H1 (cell line): ENCODE measurements around the gene NAV3. TPM values are rescaled to one million over a fixed set of nuclear protein-coding genes. Genes with fewer than 3 reads are reported as not detected.

ENCODE experiments used
- CTCF ChIA-PET: fragments of 300-600 bp; sonication (Branson Sonifier 250); formaldehyde crosslinking; loops from one replicate; lab custom pipeline; 2021; ENCODE audit not compliant: partially characterized antibody; lab: Charles Lee
- POLR2A ChIA-PET: fragments of 300-600 bp; sonication (Branson Sonifier 250); formaldehyde crosslinking; loops from one replicate; lab custom pipeline; 2021; ENCODE audit warnings: inconsistent platforms; ENCODE audit not compliant: partially characterized antibody; lab: Charles Lee
- DNase-seq, 2 experiments: peaks; one replicate each; pipeline versions ENCODE4 v3.0.0 to v3.0.0-alpha.2; 2010 to 2022; ENCODE audit warnings: low spot score in 2 of 2, low read depth in 1 of 2, mixed read lengths in 1 of 2
- FAIRE-seq: peaks from 2 replicates; lab custom pipeline; 2011; peaks lifted over from hg19 to GRCh38; lab: Jason Lieb, UNC
- H2AFZ ChIP-seq: 2 replicates; pipeline ENCODE4 v1.8.1; 2012; ENCODE audit warnings: low read length, inconsistent platforms
- H2AK5ac ChIP-seq: 2 replicates; pipeline ENCODE4 v1.6.1; 2013; ENCODE audit warnings: low read depth, low read length
- H2BK120ac ChIP-seq: replicated peaks from 2 replicates; pipeline ENCODE3; 2013; ENCODE audit warnings: low read depth, low read length, inconsistent platforms
- H2BK12ac ChIP-seq: 2 replicates; pipeline ENCODE4 v1.6.1; 2013; ENCODE audit warnings: low read depth, low read length
- H2BK15ac ChIP-seq: 2 replicates; pipeline ENCODE4 v1.6.1; 2013; ENCODE audit warnings: low read length
- H2BK20ac ChIP-seq: 2 replicates; pipeline ENCODE4 v1.6.1; 2013; ENCODE audit warnings: low read length
- H2BK5ac ChIP-seq: 2 replicates; pipeline ENCODE4 v1.6.1; 2013; ENCODE audit warnings: low read depth, low read length
- H3K14ac ChIP-seq: 2 replicates; pipeline ENCODE4 v1.6.1; 2013; ENCODE audit warnings: inconsistent platforms; ENCODE audit not compliant: insufficient read length
- H3K18ac ChIP-seq: 2 replicates; pipeline ENCODE4 v1.6.1; 2013; ENCODE audit warnings: low read length; ENCODE audit errors: extremely low read depth
- H3K23ac ChIP-seq: 2 replicates; pipeline ENCODE4 v1.6.1; 2013; ENCODE audit warnings: inconsistent platforms; ENCODE audit not compliant: insufficient read length
- H3K23me2 ChIP-seq: 2 replicates; pipeline ENCODE4 v1.6.1; 2013; ENCODE audit warnings: low read depth, low read length
- H3K27ac ChIP-seq: 2 replicates; pipeline ENCODE4 v1.6.1; 2011; ENCODE audit warnings: low read depth, low read length, inconsistent platforms
- H3K27me3 ChIP-seq, 4 experiments: replicated peaks in 1 of 4; 1 replicate in 1 of 4; 2 replicates in 3 of 4; pipeline versions ENCODE4 v1.6.1 to v1.8.1; 2011 to 2013; ENCODE audit warnings: low read length in 3 of 4, mild to moderate bottlenecking in 3 of 4, inconsistent platforms in 2 of 4, mixed read lengths in 2 of 4, moderate library complexity in 1 of 4; ENCODE audit not compliant: control insufficient read depth in 3 of 4, insufficient read depth in 3 of 4; ENCODE audit errors: extremely low read depth in 1 of 4
- H3K36me3 ChIP-seq, 4 experiments: 2 replicates each; pipeline versions ENCODE4 v1.6.1 to v1.8.1; 2011 to 2013; ENCODE audit warnings: mild to moderate bottlenecking in 4 of 4, low read length in 3 of 4, moderate library complexity in 2 of 4, control low read depth in 1 of 4, inconsistent platforms in 1 of 4; ENCODE audit not compliant: insufficient read depth in 4 of 4, control insufficient read depth in 2 of 4
- H3K4ac ChIP-seq: replicated peaks from 2 replicates; pipeline ENCODE3; 2013; ENCODE audit warnings: low read length, low read depth, mixed read lengths, inconsistent platforms; ENCODE audit not compliant: insufficient read length
- H3K4me1 ChIP-seq, 4 experiments: replicated peaks in 1 of 4; 1 replicate in 1 of 4; 2 replicates in 3 of 4; pipeline versions ENCODE4 v1.6.1 to v1.8.1; 2011 to 2013; ENCODE audit warnings: low read length in 3 of 4, inconsistent platforms in 2 of 4, mixed read lengths in 1 of 4; ENCODE audit not compliant: insufficient read depth in 4 of 4, control insufficient read depth in 3 of 4
- H3K4me2 ChIP-seq, 2 experiments: 2 replicates each; pipeline versions ENCODE4 v1.6.1 to v1.8.1; 2011 to 2013; ENCODE audit warnings: low read depth in 2 of 2, low read length in 2 of 2, control low read depth in 1 of 2, inconsistent platforms in 1 of 2, mild to moderate bottlenecking in 1 of 2; ENCODE audit not compliant: insufficient read depth in 1 of 2
- H3K4me3 ChIP-seq, 4 experiments: fragments of 200-600, 300-600 bp in 1 of 4; sonication (generic), shearing (Covaris generic), sonication (Bioruptor Twin) in 1 of 4; 2 replicates each; pipeline versions ENCODE4 v1.5.1 to v1.8.1; 2011 to 2016; ENCODE audit warnings: low read length in 4 of 4, low read depth in 3 of 4, control low read depth in 2 of 4, inconsistent platforms in 2 of 4, mild to moderate bottlenecking in 2 of 4, mixed read lengths in 1 of 4, moderate library complexity in 1 of 4; ENCODE audit not compliant: insufficient read depth in 2 of 4; ENCODE audit errors: extremely low read depth in 1 of 4
- H3K56ac ChIP-seq: replicated peaks from 2 replicates; pipeline ENCODE3; 2013; ENCODE audit warnings: low read depth, mild to moderate bottlenecking, mixed read lengths, low read length, inconsistent platforms; ENCODE audit not compliant: insufficient read length
- H3K79me1 ChIP-seq: 2 replicates; pipeline ENCODE4 v1.6.1; 2013; ENCODE audit warnings: low read depth, low read length, control low read depth
- H3K79me2 ChIP-seq, 2 experiments: 2 replicates each; pipeline versions ENCODE4 v1.6.1 to v1.8.1; 2012 to 2013; ENCODE audit warnings: low read length in 2 of 2, mild to moderate bottlenecking in 2 of 2, inconsistent platforms in 1 of 2; ENCODE audit not compliant: insufficient read depth in 2 of 2, control insufficient read depth in 1 of 2
- H3K9ac ChIP-seq, 4 experiments: replicated peaks in 1 of 4; 1 replicate in 1 of 4; 2 replicates in 3 of 4; pipeline versions ENCODE4 v1.6.1 to v1.8.1; 2011 to 2013; ENCODE audit warnings: low read depth in 3 of 4, low read length in 3 of 4, control low read depth in 2 of 4, mild to moderate bottlenecking in 2 of 4, moderate library complexity in 2 of 4, inconsistent platforms in 1 of 4; ENCODE audit errors: extremely low read depth in 1 of 4
- H3K9me3 ChIP-seq, 2 experiments: 2 replicates each; pipeline versions ENCODE4 v1.6.1 to v1.8.1; 2012 to 2013; ENCODE audit warnings: mild to moderate bottlenecking in 2 of 2, moderate library complexity in 2 of 2, control low read depth in 1 of 2, inconsistent platforms in 1 of 2, low read depth in 1 of 2, low read length in 1 of 2, mixed read lengths in 1 of 2; ENCODE audit not compliant: insufficient read depth in 2 of 2
- H4K20me1 ChIP-seq, 2 experiments: replicated peaks in 1 of 2; 2 replicates each; pipeline versions ENCODE3 to v1.8.1; 2011 to 2013; ENCODE audit warnings: inconsistent platforms in 2 of 2, low read length in 2 of 2, mild to moderate bottlenecking in 1 of 2; ENCODE audit not compliant: insufficient read depth in 2 of 2, control insufficient read depth in 1 of 2
- H4K5ac ChIP-seq: 2 replicates; pipeline ENCODE4 v1.6.1; 2013; ENCODE audit warnings: low read length, low read depth, mixed read lengths, inconsistent platforms; ENCODE audit not compliant: insufficient read length
- H4K8ac ChIP-seq: 2 replicates; pipeline ENCODE4 v1.8.0; 2013; ENCODE audit warnings: mild to moderate bottlenecking, moderate library complexity, low read length, inconsistent platforms; ENCODE audit not compliant: insufficient read depth; ENCODE audit errors: extremely low read depth
- H4K91ac ChIP-seq: replicated peaks from 2 replicates; pipeline ENCODE3; 2013; ENCODE audit warnings: low read length, mixed read lengths, inconsistent platforms; ENCODE audit not compliant: insufficient read length
- EGR1 ChIP-seq: IDR thresholded peaks from 2 replicates; pipeline ENCODE4 v1.6.1; 2011; ENCODE audit warnings: low read depth, low read length, borderline replicate concordance
- FOSL1 ChIP-seq: IDR thresholded peaks from 2 replicates; pipeline ENCODE4 v1.6.1; 2011; ENCODE audit warnings: mild to moderate bottlenecking, low read depth, low read length, moderate library complexity; ENCODE audit not compliant: insufficient read depth
- GTF2F1 ChIP-seq: IDR thresholded peaks from 2 replicates; pipeline ENCODE4 v1.6.1; 2012; ENCODE audit warnings: low read depth, low read length, improper control_type of control experiment, borderline replicate concordance
- HDAC6 ChIP-seq: IDR thresholded peaks from one replicate; pipeline ENCODE4 v1.7.1; 2012; ENCODE audit warnings: low read depth, mild to moderate bottlenecking, inconsistent platforms, low read length, moderate library complexity
- POLR2AphosphoS5 ChIP-seq: IDR thresholded peaks from 2 replicates; pipeline ENCODE4 v1.6.1; 2011; ENCODE audit warnings: low read depth, low read length
- SAP30 ChIP-seq: fragments of 300-600 bp; sonication (generic); IDR thresholded peaks from 2 replicates; pipeline ENCODE4 v1.7.1; 2012; ENCODE audit warnings: low read length, moderate library complexity, mild to moderate bottlenecking, inconsistent platforms; ENCODE audit not compliant: insufficient read depth, insufficient replicate concordance
- SIRT6 ChIP-seq: IDR thresholded peaks from one replicate; pipeline ENCODE4 v1.7.1; 2012; ENCODE audit warnings: low read length, inconsistent platforms
- YY1 ChIP-seq: IDR thresholded peaks from 2 replicates; pipeline ENCODE4 v1.6.1; 2011; ENCODE audit warnings: low read depth, mild to moderate bottlenecking, low read length
- WGBS, 2 experiments: shearing (Covaris generic) in 1 of 2; methylation state at CpG; one replicate each; pipeline versions ENCODE4 v1.1.6 to v1.1.7; 2013 to 2015; ENCODE audit warnings: low lambda C conversion rate in 2 of 2, mixed read lengths in 2 of 2, inconsistent platforms in 1 of 2, low coverage in 1 of 2, missing lambda C conversion rate in 1 of 2; ENCODE audit not compliant: insufficient replicate concordance in 2 of 2, insufficient coverage in 1 of 2, insufficient read length in 1 of 2; ENCODE audit errors: extremely low coverage in 1 of 2, missing lambda C conversion rate in 1 of 2; 5-methylcytosine and 5-hydroxymethylcytosine counted together
- polyA plus RNA-seq, 7 experiments: library from polyadenylated mRNA; depleted of rRNA in 3 of 7; stranded (reverse) in 5 of 7; unstranded in 2 of 7; fragments of >200 nt in 5 of 7; fragments of 200-250 nt in 2 of 7; gene quantifications; 1 replicate in 5 of 7; 2 replicates in 1 of 7; 4 replicates in 1 of 7; pipeline versions ENCODE4 v1.2.1 to v1.2.3, GENCODE V29; 2011 to 2013; ENCODE audit warnings: missing spikeins in 2 of 7, mixed read lengths in 2 of 7
- total RNA-seq: library from RNA; stranded (reverse); fragmentation: NEBNext Ultra II Directional; extraction: Animal tissue kit (Norgen Biotek cat#: 25700); gene quantifications from 2 replicates; pipeline ENCODE4 v1.2.1, GENCODE V29; 2021

NAV3 gene
- total and polyA plus RNA-seq, 2 of the 8 experiments (the other 6 are each of a cell fraction or from before 2014, with no cell fraction given) = 0.47 to 5.0 TPM

DNA sequence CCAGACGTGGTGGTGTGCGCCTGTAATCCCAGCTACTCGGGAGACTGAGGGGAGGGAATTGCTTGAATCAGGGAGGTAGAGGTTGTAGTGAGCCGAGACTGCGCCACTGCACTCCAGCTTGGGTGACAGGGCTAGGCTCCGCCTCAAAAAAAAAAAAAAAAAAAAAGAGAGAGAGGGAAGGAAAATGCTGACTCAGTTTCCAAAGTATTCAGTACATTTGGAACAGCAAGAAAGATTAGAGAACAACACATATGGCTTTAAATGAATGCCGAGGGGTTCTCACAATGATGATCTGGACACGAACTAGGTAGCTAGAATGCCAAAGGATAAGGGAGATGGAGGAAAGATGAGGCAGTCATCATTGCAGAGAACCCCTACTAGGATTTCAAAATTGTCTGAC is 97.4 kb downstream of the NAV3 start:
- 87% methylated on average over 7 of the region's 8 CpGs; no CpG with 5 or more reads in 1 of the 2 experiments for WGBS, 2 experiments
- TF ChIP-seq YY1 (no peak), FOSL1 (no peak), SIRT6 (no peak), SAP30 (no peak), POLR2AphosphoS5 (no peak), GTF2F1 (no peak), HDAC6 (no peak), EGR1 (no peak)
- TF ChIP-seq, all 59 proteins: peak for 0
- CTCF ChIA-PET = interaction anchor here (1.1 to 4.2 kb wide), 5 partner anchors 9 to 207 kb away, joined by 4 to 29 read pairs (median 13); no protein-coding TSS in a partner anchor

More for the DNA sequence above, 97.4 kb downstream of the NAV3 start:
- DNase-seq (no peak), FAIRE-seq (no peak)
- no peak overlapping the region for H2BK12ac ChIP-seq
- H3K4ac ChIP-seq = no peak overlapping the region
- H3K79me2 ChIP-seq = no peaks in the 10 kb centered on the region
- H4K5ac ChIP-seq = no peak overlapping the region
- no peak overlapping the region for H2BK20ac ChIP-seq
- no peak overlapping the region for H3K4me2 ChIP-seq
- no peak overlapping the region for H3K23ac ChIP-seq
- H4K91ac ChIP-seq = no peak overlapping the region
- no peak overlapping the region for H3K14ac ChIP-seq
- POLR2A ChIA-PET = no interaction called here
- no peaks in the 10 kb centered on the region for H3K9me3 ChIP-seq
- H4K20me1 ChIP-seq = no peaks in the 10 kb centered on the region
- H3K23me2 ChIP-seq = no peaks in the 10 kb centered on the region
- no peaks in the 10 kb centered on the region for H3K36me3 ChIP-seq
- no peaks in the 10 kb centered on the region; a peak in 1 of 7 replicates for H3K4me1 ChIP-seq
- H3K18ac ChIP-seq = no peak overlapping the region
- H3K27ac ChIP-seq = no peak overlapping the region
- no peaks in the 10 kb centered on the region for H3K27me3 ChIP-seq
- H2AK5ac ChIP-seq = no peak overlapping the region
- H3K56ac ChIP-seq = no peak overlapping the region
- H3K4me3 ChIP-seq = no peak overlapping the region
- H4K8ac ChIP-seq = no peak overlapping the region
- H2BK15ac ChIP-seq = no peak overlapping the region
- H2AFZ ChIP-seq = no peak overlapping the region
- no peak overlapping the region for H2BK120ac ChIP-seq
- no peak overlapping the region for H2BK5ac ChIP-seq
- no peaks in the 10 kb centered on the region for H3K79me1 ChIP-seq
- no peak overlapping the region for H3K9ac ChIP-seq
